Stimulated activated CD4-positive, alpha-beta T cell treated with anti-CD3 and anti-CD28 coated beads, Interleukin-4, amount 100 ng/mL, for 4 hours (primary cell): Measurements from ENCODE around the gene KIF23.
A peak's percentile ranks its signal among the peaks of the same experiment; 100 is the strongest.
"Not testable (repeated sequence)": the region's sequence is repeated elsewhere in the genome, so short reads cannot be mapped to it uniquely, and the experiment has no call there.

Experiments used
- DNase-seq, 2 experiments: peaks; one replicate each; pipeline ENCODE4 v3.0.0-alpha.2; 2020

The KIF23 gene

GRCh38 chr15:69413822-69414700 lies at the start of gene KIF23:
TSS of gene KIF23 (plus strand) at chr15:69414349. CDS start at chr15:69414466, 117 bp downstream.
- peak; percentile 91 to 92 for DNase-seq

- no peak for DNase-seq
These were observed 46.9 kb upstream of the KIF23 start for GRCh38 chr15:69367236-69367635.

- no peak for DNase-seq
These were observed 44.5 kb upstream of the KIF23 start for GRCh38 chr15:69369631-69370030.

- no peak for DNase-seq
These were observed 40.7 kb upstream of the KIF23 start for GRCh38 chr15:69373406-69373805.

GRCh38 chr15:69375151-69375790 lies 38.9 kb upstream of the KIF23 start:
- DNase-seq: no peak

- DNase-seq: no peak
These were observed 36.8 kb upstream of the KIF23 start for GRCh38 chr15:69377216-69377970.

GRCh38 chr15:69380100-69380725 lies 33.9 kb upstream of the KIF23 start:
- no peak for DNase-seq

- DNase-seq: no peak
These were observed 33.4 kb upstream of the KIF23 start for GRCh38 chr15:69380726-69381105.

- not testable (repeated sequence) for DNase-seq
These were observed 32.0 kb upstream of the KIF23 start for GRCh38 chr15:69382176-69382575.

GRCh38 chr15:69384066-69384465 lies 30.1 kb upstream of the KIF23 start:
- DNase-seq: not testable (repeated sequence)

GRCh38 chr15:69384626-69385598 lies 29.2 kb upstream of the KIF23 start:
- DNase-seq: no peak

- no peak for DNase-seq
These were observed 28.3 kb upstream of the KIF23 start for GRCh38 chr15:69385831-69386230.

GRCh38 chr15:69386284-69386683 lies 27.9 kb upstream of the KIF23 start:
- DNase-seq: no peak

GRCh38 chr15:69388260-69388705 lies 25.9 kb upstream of the KIF23 start:
- no peak for DNase-seq

GRCh38 chr15:69389426-69389825 lies 24.7 kb upstream of the KIF23 start:
- no peak for DNase-seq

- no peak for DNase-seq
These were observed 23.6 kb upstream of the KIF23 start for GRCh38 chr15:69390575-69390974.

GRCh38 chr15:69391046-69391757 lies 22.9 kb upstream of the KIF23 start:
- no peak for DNase-seq

GRCh38 chr15:69392352-69392751 lies 21.8 kb upstream of the KIF23 start:
- no peak for DNase-seq

GRCh38 chr15:69393831-69394491 lies 20.2 kb upstream of the KIF23 start:
- no peak for DNase-seq

GRCh38 chr15:69394556-69395282 lies 19.4 kb upstream of the KIF23 start:
- DNase-seq: peak; percentile 68 to 89
